ENCODE data around the gene FASTK.

FASTK gene

GRCh38 chr7:151077705-151078232, 2.8 kb downstream of the FASTK start:
- DNase-seq (ENCODE audit: low spot score), result no peak
- no peak for TF ChIP-seq CTCF (IDR thresholded peaks at IDR 0.05; ENCODE audit: extremely low read depth, missing control alignments)

- TF ChIP-seq CTCF (IDR thresholded peaks at IDR 0.05; ENCODE audit: extremely low read depth, missing control alignments), result no peak
- DNase-seq (ENCODE audit: low spot score), result no peak
Observed at GRCh38 chr7:151076863-151077704, 3.5 kb downstream of the FASTK start.

GRCh38 chr7:151075978-151076426, 4.6 kb downstream of the FASTK start:
- no peak for DNase-seq (ENCODE audit: low spot score)
- no peak for TF ChIP-seq CTCF (IDR thresholded peaks at IDR 0.05; ENCODE audit: extremely low read depth, missing control alignments)

- no peak for TF ChIP-seq CTCF (IDR thresholded peaks at IDR 0.05; ENCODE audit: extremely low read depth, missing control alignments)
- no peak for DNase-seq (ENCODE audit: low spot score)
Observed at GRCh38 chr7:151075662-151075971, 5.0 kb downstream of the FASTK start.

GRCh38 chr7:151074817-151075661, 5.6 kb downstream of the FASTK start:
- TF ChIP-seq CTCF (IDR thresholded peaks at IDR 0.05; ENCODE audit: extremely low read depth, missing control alignments), result no peak
- no peak for DNase-seq (ENCODE audit: low spot score)

GRCh38 chr7:151073990-151074389, 6.6 kb downstream of the FASTK start:
- no peak for DNase-seq (ENCODE audit: low spot score)
- no peak for TF ChIP-seq CTCF (IDR thresholded peaks at IDR 0.05; ENCODE audit: extremely low read depth, missing control alignments)

Measured in GM20000 (cell line).